ENCODE data around the gene KNCN.

GRCh38 chr1:46553506-46553905, 2.1 kb upstream of the KNCN start:
- TF ChIP-seq CTCF (IDR thresholded peaks at IDR 0.05) (no peak), POLR2A (IDR thresholded peaks at IDR 0.05) (no peak)
